Left renal pelvis (tissue), 4 donors: ENCODE measurements around the gene CORO2B. TPM values are rescaled to one million over a fixed set of nuclear protein-coding genes. Genes with fewer than 3 reads are reported as not detected.
"Not testable (repeated sequence)": the region's sequence is repeated elsewhere in the genome, so short reads cannot be mapped to it uniquely, and the experiment has no call there.

ENCODE experiments used
- DNase-seq, 4 donors: peaks; one replicate each; pipeline ENCODE4 v3.0.0-alpha.2; 2013; ENCODE audit warnings: low read depth in 4 of 4, low spot score in 3 of 4
- polyA plus RNA-seq, 4 donors: library from polyadenylated mRNA; unstranded; fragments of 120-200 nt; gene quantifications; one replicate each; pipeline ENCODE4 v1.2.1, GENCODE V29; 2013; ENCODE audit not compliant: insufficient read length in 4 of 4

Gene CORO2B
- polyA plus RNA-seq, 4 donors, result 5.5 to 25.1 (median 22.6) TPM

DNA sequence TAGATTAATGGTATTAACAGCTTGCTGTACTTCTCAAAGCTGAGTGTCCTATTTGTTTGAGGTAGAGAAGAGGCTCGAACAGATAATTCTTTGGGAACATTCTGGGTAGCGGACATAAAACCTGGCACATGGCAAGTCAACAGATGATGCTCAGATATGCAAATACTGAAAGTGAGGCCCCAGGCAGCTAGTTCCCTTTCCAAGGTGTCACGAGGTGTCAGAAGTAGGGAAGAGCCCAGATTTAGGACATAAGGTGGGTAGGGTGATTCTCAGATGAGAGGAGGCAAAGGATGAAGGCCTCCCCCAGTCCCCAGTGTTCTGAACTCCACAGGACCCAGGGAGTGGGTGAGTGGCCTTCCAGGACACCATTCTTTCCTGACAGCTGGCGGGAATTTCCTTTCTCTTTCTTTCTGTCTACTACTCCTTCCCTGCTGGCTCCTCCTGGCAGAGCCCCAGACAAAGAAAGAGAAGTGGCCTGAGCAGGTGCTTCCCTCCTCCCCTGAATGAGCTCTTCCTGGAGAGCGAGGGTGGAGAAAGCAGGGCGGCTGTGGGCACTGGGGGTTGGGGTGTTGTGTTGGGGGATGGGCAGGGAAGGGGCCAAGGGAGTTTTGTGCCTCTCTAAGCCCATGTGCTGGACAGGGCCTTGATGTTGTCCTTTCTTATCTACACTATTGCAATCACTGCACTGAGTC, 87.5 kb downstream of the CORO2B start:
- DNase-seq, result no peak

- DNase-seq, result no peak
These were observed 88.1 kb downstream of the CORO2B start for GRCh38 chr15:68666812-68667450.

- DNase-seq, result no peak
These were observed 89.2 kb downstream of the CORO2B start for GRCh38 chr15:68667800-68668625.

GRCh38 chr15:68668926-68669600, 90.3 kb downstream of the CORO2B start:
- no peak for DNase-seq

DNA sequence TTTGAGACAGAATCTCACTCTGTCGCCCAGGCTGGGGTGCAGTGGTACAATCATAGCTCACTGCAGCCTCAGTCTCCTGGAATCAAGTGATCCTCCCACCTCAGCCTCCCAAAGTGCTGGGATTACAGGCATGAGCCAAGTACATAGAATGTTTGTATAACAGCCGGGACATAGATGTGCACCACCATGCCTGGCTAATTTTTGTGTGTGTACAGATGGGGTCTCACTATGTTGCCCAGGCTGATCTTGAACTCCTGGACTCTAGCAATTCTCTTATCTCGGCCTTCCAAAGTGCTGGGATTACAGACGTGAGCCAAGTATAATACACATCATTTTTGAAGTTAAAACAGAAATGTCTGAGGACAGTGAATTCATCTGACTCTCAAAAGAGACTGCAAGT, 93.5 kb downstream of the CORO2B start:
- DNase-seq, result no peak

GRCh38 chr15:68672781-68673205, 94.0 kb downstream of the CORO2B start:
- no peak for DNase-seq

DNA sequence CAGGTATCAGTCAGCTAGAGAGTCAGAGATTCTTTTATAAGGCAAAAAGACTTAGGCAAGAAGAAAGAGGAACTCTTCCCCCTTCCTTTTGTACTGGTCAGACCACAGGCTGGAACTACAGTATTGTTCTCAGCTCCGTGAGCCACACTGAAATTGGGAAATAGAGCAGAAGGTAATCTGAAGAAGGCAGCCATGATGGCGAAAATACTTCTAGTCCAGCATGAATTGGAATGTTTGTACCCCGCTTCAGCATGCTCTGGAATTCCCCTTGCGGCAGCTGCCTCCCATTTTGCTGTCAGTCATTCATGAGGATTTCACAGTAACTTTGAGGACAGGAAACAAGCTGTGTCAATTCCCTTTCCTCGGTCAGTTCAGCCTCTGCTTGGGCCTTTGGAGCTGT, 96.2 kb downstream of the CORO2B start:
- no peak for DNase-seq

DNA sequence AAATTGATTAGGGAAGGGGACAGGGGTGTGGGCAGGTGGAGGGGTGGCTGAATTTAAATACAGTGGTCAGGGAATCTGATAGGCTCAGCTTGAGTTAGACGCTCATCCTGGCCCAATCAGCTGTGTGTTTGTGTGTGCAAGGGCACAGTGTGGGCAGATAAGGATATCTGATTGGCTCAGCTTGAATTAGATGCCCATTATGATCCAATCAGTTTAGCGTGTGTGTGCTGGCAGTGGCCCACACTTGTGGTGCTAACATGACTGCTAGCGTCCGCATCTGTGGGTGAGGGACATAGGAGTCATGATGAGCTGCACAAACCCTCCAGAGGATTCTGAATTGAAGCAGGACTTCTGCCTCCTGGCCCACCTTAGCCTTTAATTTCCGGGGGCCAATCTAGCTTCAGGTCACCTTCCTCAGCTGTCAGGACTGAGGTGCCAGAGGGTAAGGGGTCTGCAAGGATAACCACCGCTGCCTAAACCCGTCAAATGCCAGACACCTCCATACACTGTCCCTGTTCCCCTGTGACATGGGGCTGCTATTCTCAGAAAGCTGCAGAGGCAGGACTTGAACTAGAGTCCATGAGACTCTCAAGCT, 97.3 kb downstream of the CORO2B start:
- DNase-seq, result no peak

DNA sequence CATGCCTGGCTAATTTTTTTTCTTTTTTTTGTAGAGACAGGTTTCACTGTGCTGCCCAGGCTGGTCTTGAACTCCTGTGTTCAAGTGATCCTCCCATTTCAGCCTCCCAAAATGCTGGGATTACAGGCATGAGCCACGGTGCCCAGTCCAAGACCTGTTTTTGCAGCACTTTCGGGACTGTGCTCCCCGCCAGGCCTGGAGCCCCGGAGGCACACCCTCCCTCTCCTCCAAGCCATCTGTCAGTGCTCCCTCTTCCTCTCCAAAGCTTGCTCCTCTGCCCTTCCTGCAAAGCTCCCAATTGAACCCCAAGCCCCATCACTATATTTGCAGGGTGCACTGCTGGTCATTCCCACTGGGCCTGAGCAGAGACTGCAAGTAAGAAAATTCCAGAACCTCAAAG, 98.1 kb downstream of the CORO2B start:
- DNase-seq, result no peak

- DNase-seq, result no peak
These were observed 99.2 kb downstream of the CORO2B start for GRCh38 chr15:68677996-68678395.

DNA sequence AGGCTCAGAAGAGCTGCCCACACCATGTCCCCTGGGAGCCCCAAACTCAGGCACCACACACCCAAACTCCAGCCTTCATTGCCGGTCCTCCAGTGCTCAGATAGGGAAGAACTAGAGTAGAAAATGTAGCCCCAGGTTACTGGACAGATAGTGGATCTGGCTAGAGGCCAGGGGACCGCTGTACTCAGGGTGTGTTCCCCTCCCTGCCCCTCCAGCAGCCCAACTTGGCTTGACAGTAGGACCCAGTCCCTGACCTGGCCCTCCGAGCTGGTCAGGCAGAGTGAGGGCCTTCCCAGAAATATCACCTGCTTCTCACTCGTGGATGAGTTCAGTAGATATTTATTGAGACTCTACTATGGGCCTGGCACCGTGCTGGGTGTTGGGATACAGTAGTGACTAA, 100.0 kb downstream of the CORO2B start:
- no peak for DNase-seq

DNA sequence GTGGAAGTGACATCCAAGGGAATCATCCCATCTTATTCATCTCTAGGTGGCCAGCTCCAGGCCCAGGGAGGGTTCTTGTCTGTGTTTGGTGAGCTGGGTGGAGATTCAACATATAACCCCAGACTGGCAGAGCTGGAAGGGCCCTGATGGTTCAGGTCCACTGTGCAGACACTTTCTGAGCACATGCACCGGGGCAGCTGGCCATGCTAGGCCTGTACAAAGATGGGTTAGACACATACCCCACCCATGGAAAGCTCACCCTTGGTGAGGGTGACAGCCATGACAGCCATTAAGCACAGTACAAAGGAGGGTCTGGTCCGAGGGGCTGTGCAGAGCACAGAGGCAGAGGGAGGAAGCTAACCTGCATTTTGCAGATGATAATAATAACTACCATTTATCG, 100.4 kb downstream of the CORO2B start:
- DNase-seq, result no peak

- DNase-seq, result no peak
These were observed 101.2 kb downstream of the CORO2B start for GRCh38 chr15:68679961-68680371.

GRCh38 chr15:68680756-68681155, 102.0 kb downstream of the CORO2B start:
- not testable (repeated sequence) for DNase-seq

- no peak for DNase-seq
These were observed 103.0 kb downstream of the CORO2B start for GRCh38 chr15:68681836-68682235.

- DNase-seq, result no peak
These were observed 103.5 kb downstream of the CORO2B start for GRCh38 chr15:68682330-68682729.

GRCh38 chr15:68683026-68683425, 104.2 kb downstream of the CORO2B start:
- DNase-seq, result no peak

- no peak for DNase-seq
These were observed 104.8 kb downstream of the CORO2B start for GRCh38 chr15:68683551-68683950.

DNA sequence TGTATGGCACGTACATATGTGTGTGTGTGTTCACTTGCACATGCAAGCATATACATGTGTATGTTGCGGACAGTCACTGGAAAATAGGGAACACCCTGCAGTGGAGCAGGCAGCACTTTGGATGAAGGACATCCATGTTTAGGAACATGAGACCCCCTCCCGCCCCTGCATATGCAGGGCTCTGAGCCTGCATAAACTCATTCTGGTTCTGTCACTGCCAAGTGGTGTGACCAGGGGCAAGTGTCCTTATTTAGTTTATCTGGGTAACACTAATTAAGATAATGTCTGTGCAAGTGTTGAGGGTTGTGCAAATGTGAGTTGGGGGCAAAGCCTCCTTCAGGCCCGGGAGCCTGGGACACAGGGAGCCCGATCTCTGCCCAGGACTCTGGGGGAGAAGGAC, 105.7 kb downstream of the CORO2B start:
- DNase-seq, result no peak

- no peak for DNase-seq
These were observed 108.4 kb downstream of the CORO2B start for GRCh38 chr15:68687136-68687735.
